Glutamatergic neuron (in vitro differentiated cells): ENCODE results near the gene SELENOV. TPM values are rescaled to one million over a fixed set of nuclear protein-coding genes. Genes with fewer than 3 reads are reported as not detected.

Experiments used
- DNase-seq: peaks from one replicate; pipeline ENCODE4 v3.0.0; 2022
- H3K27ac Mint-ChIP-seq: one replicate; pipeline ENCODE4 v1.8.0; 2020; ENCODE audit warnings: mild to moderate bottlenecking, mixed read lengths, inconsistent platforms; ENCODE audit not compliant: unreplicated experiment
- H3K27me3 Mint-ChIP-seq: one replicate; pipeline ENCODE4 v1.8.0; 2020; ENCODE audit warnings: mild to moderate bottlenecking, moderate library complexity, mixed read lengths, inconsistent platforms; ENCODE audit not compliant: unreplicated experiment
- H3K36me3 Mint-ChIP-seq: one replicate; pipeline ENCODE4 v1.8.0; 2020; ENCODE audit warnings: mild to moderate bottlenecking, mixed read lengths, inconsistent platforms; ENCODE audit not compliant: unreplicated experiment
- H3K4me1 Mint-ChIP-seq: one replicate; pipeline ENCODE4 v1.8.0; 2020; ENCODE audit warnings: mild to moderate bottlenecking, low read depth, mixed read lengths, inconsistent platforms; ENCODE audit not compliant: unreplicated experiment
- H3K4me3 Mint-ChIP-seq: one replicate; pipeline ENCODE4 v1.8.0; 2020; ENCODE audit warnings: mild to moderate bottlenecking, mixed read lengths, inconsistent platforms; ENCODE audit not compliant: unreplicated experiment
- H3K9me3 Mint-ChIP-seq: one replicate; pipeline ENCODE4 v1.8.0; 2020; ENCODE audit warnings: mild to moderate bottlenecking, moderate library complexity, mixed read lengths, inconsistent platforms; ENCODE audit not compliant: unreplicated experiment
- long read RNA-seq: library from polyadenylated mRNA; unstranded; transcript quantifications from one replicate; pipeline ENCODE4 v2.0.0, GENCODE V29; 2020; ENCODE audit not compliant: unreplicated experiment
- total RNA-seq: library from RNA; stranded (reverse); fragmentation: NEBNext Ultra II Directional; extraction: Animal tissue kit (Norgen Biotek cat#: 25700); gene quantifications from one replicate; pipeline ENCODE4 v1.2.1, GENCODE V29; 2021; ENCODE audit not compliant: unreplicated experiment
- TF ChIP-seq, protein P1 (sequence below): fragments of 200-600 bp; sonication (generic); IDR thresholded peaks from one replicate; pipeline ENCODE4 v1.5.0; 2021; ENCODE audit not compliant: partially characterized antibody, unreplicated experiment

The SELENOV gene
- 9.9 TPM for total RNA-seq
- long read RNA-seq, partial matches to known transcripts = 0 of 2 reads
- long read RNA-seq, other reads (novel, unspliced or antisense) = 2 of 2 reads

DNA sequence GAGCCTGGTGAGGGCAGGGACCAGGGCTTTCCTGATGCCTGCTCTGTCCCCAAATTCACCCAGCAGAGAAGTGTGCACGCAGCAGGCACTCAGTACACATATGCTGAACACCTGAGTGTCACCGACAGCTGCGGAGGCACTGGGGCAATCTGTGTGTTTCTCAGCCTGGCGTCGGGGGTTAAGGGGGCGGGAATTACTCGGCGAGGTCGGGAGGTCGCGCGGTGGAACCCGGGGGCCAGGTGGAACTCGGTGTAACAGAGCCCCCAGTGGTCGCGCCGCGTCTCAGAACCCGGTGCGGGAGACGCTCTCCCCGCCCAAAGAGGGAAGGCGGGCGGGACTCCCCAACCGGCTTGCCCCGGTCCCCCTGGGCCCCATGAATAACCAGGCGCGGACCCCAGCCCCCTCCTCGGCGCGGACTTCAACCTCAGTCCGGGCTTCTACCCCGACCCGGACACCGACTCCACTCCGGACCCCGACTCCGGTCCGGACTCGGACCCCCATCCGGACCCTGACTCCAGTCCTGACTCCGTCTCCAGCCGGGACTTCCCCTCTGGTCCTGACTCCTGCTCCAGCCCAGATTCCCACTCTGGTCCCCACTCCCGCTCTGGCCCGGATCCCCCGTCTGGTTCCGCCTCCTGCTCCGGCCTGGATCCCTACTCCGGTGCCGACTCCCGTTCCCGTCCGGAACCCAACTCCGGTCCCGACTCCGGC, at the start of gene SELENOV:
TSS of gene SELENOV (plus strand) at position 300 of the 711 bp plus-strand sequence. CDS start at position 374, 74 bp downstream.
- TF ChIP-seq, protein P1, sequence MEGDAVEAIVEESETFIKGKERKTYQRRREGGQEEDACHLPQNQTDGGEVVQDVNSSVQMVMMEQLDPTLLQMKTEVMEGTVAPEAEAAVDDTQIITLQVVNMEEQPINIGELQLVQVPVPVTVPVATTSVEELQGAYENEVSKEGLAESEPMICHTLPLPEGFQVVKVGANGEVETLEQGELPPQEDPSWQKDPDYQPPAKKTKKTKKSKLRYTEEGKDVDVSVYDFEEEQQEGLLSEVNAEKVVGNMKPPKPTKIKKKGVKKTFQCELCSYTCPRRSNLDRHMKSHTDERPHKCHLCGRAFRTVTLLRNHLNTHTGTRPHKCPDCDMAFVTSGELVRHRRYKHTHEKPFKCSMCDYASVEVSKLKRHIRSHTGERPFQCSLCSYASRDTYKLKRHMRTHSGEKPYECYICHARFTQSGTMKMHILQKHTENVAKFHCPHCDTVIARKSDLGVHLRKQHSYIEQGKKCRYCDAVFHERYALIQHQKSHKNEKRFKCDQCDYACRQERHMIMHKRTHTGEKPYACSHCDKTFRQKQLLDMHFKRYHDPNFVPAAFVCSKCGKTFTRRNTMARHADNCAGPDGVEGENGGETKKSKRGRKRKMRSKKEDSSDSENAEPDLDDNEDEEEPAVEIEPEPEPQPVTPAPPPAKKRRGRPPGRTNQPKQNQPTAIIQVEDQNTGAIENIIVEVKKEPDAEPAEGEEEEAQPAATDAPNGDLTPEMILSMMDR = no peak
- DNase-seq = peak; percentile 80
- Mint-ChIP-seq H3K36me3 (peaks cover 5% of the 10 kb centered on the region), H3K4me1 (peaks cover 14% of the 10 kb centered on the region), H3K9me3 (peaks cover 28% of the 10 kb centered on the region), H3K4me3 (peak within 1 kb of the TSS; percentile 89), H3K27ac (peak within 1 kb of the TSS; percentile 94), H3K27me3 (peaks cover 24% of the 10 kb centered on the region)

- no peak overlapping the region for H3K4me3 Mint-ChIP-seq
- H3K4me1 Mint-ChIP-seq = no peaks in the 10 kb centered on the region
- no peak for DNase-seq
- H3K27me3 Mint-ChIP-seq = peaks cover 6% of the 10 kb centered on the region
- peak overlapping the region; percentile 10 for H3K27ac Mint-ChIP-seq
- TF ChIP-seq, protein P1 = no peak
- H3K9me3 Mint-ChIP-seq = peaks cover 6% of the 10 kb centered on the region
- H3K36me3 Mint-ChIP-seq = no peaks in the 10 kb centered on the region
Measured at GRCh38 chr19:39465956-39466747, 48.8 kb upstream of the SELENOV start.

DNA sequence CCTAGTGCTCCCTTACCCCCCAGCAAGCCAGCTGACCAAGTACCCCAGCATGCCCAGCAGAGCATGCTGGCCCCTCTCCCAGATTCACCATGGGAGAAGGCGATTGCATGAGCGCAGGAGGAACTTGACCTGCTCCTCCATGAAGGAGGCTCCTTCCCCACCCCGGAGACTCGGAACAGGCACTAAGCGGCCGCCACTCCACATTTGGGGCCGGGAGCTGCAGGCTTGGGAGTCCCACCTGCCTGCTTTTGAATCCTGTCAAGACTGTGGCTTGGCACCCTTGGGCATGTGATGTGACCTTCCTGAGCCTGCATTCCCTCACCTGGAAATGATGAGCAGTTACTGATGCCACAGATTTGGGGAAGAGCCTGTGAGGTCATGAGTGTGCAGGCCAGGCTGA, 47.0 kb upstream of the SELENOV start:
- TF ChIP-seq, protein P1 = no peak
- Mint-ChIP-seq H3K4me1 (no peaks in the 10 kb centered on the region), H3K27me3 (peaks cover 8% of the 10 kb centered on the region), H3K4me3 (no peak overlapping the region), H3K27ac (no peak overlapping the region), H3K36me3 (no peaks in the 10 kb centered on the region), H3K9me3 (peaks cover 9% of the 10 kb centered on the region)
- no peak for DNase-seq

GRCh38 chr19:39469036-39469435, 45.9 kb upstream of the SELENOV start:
- Mint-ChIP-seq H3K27ac (no peak overlapping the region), H3K4me3 (no peak overlapping the region), H3K4me1 (no peaks in the 10 kb centered on the region), H3K27me3 (peaks cover 8% of the 10 kb centered on the region), H3K9me3 (peaks cover 9% of the 10 kb centered on the region), H3K36me3 (no peaks in the 10 kb centered on the region)
- no peak for DNase-seq
- TF ChIP-seq, protein P1 = no peak
